Spinal cord (tissue), 10 donors: ENCODE results near the gene AGBL4. TPM values are rescaled to one million over a fixed set of nuclear protein-coding genes. Genes with fewer than 3 reads are reported as not detected.
"Not testable (repeated sequence)": the region's sequence is repeated elsewhere in the genome, so short reads cannot be mapped to it uniquely, and the experiment has no call there.

Experiments used
- DNase-seq, 6 donors: peaks; one replicate each; pipeline versions ENCODE4 v3.0.0 to v3.0.0-alpha.2; 2013 to 2015; ENCODE audit warnings: low spot score in 6 of 6, low read depth in 4 of 6
- H3K27ac ChIP-seq: one replicate; pipeline ENCODE4 v1.5.1; 2013; ENCODE audit warnings: low read depth, low read length, control low read depth
- H3K27me3 ChIP-seq: one replicate; pipeline ENCODE4 v1.6.1; 2013; ENCODE audit warnings: low read length; ENCODE audit not compliant: control insufficient read depth, insufficient read depth
- H3K36me3 ChIP-seq: one replicate; pipeline ENCODE4 v1.6.1; 2013; ENCODE audit warnings: low read length; ENCODE audit not compliant: control insufficient read depth, insufficient read depth
- H3K4me1 ChIP-seq: one replicate; pipeline ENCODE4 v1.6.1; 2013; ENCODE audit warnings: low read length; ENCODE audit not compliant: control insufficient read depth, insufficient read depth
- H3K4me3 ChIP-seq: one replicate; pipeline ENCODE4 v1.5.1; 2013; ENCODE audit warnings: low read depth, low read length, control low read depth
- H3K9me3 ChIP-seq: one replicate; pipeline ENCODE4 v1.6.1; 2013; ENCODE audit warnings: low read length; ENCODE audit not compliant: control insufficient read depth, insufficient read depth
- WGBS: methylation state at CpG from one replicate; pipeline ENCODE4 v1.1.5; 2013; ENCODE audit warnings: missing lambda C conversion rate; ENCODE audit not compliant: insufficient coverage; 5-methylcytosine and 5-hydroxymethylcytosine counted together
- polyA plus RNA-seq, 2 donors: library from polyadenylated mRNA; unstranded; fragments of 120-200 nt; gene quantifications; one replicate each; pipeline ENCODE4 v1.2.1, GENCODE V29; 2013; ENCODE audit not compliant: insufficient read length in 2 of 2
- total RNA-seq, 2 donors: library from RNA; depleted of rRNA in 1 of 2; stranded (reverse); fragments of 120-200 nt in 1 of 2; fragments of >200 nt in 1 of 2; gene quantifications; one replicate each; pipeline versions ENCODE4 v1.2.3 to v1.2.4, GENCODE V29; 2013 to 2014
- donor health status: healthy.

Gene AGBL4
- total and polyA plus RNA-seq, 4 donors = 3.8 to 6.8 (median 4.7) TPM

- Histone ChIP-seq H3K27me3 (no peaks in the 10 kb centered on the region), H3K9me3 (no peaks in the 10 kb centered on the region), H3K27ac (no peak overlapping the region), H3K4me3 (no peak overlapping the region), H3K36me3 (no peaks in the 10 kb centered on the region), H3K4me1 (no peaks in the 10 kb centered on the region)
- no peak for DNase-seq
- 71% methylated on average over 3 of the region's 3 CpGs for WGBS
These were observed 1483.2 kb downstream of the AGBL4 start for GRCh38 chr1:48540587-48540986.

- H3K4me1 ChIP-seq = no peaks in the 10 kb centered on the region
- no peak overlapping the region for H3K4me3 ChIP-seq
- no peaks in the 10 kb centered on the region for H3K27me3 ChIP-seq
- H3K27ac ChIP-seq = no peak overlapping the region
- no peaks in the 10 kb centered on the region for H3K9me3 ChIP-seq
- DNase-seq = no peak
- 91% methylated on average over 3 of the region's 3 CpGs for WGBS
- H3K36me3 ChIP-seq = no peaks in the 10 kb centered on the region
These were observed 1487.3 kb downstream of the AGBL4 start for GRCh38 chr1:48536477-48536876.

GRCh38 chr1:48532976-48533375 is 1490.8 kb downstream of the AGBL4 start:
- WGBS = 33% methylated on average over 1 of the region's 1 CpG
- H3K36me3 ChIP-seq = no peaks in the 10 kb centered on the region
- H3K27me3 ChIP-seq = peaks cover 2% of the 10 kb centered on the region
- no peak for DNase-seq
- H3K27ac ChIP-seq = no peak overlapping the region
- no peaks in the 10 kb centered on the region for H3K9me3 ChIP-seq
- no peak overlapping the region for H3K4me3 ChIP-seq
- H3K4me1 ChIP-seq = no peaks in the 10 kb centered on the region

GRCh38 chr1:48530727-48531351 is 1492.9 kb downstream of the AGBL4 start:
- WGBS = 9% methylated on average over 2 of the region's 2 CpGs
- peak in 4 of 6 donors; percentile 20 to 74 (median 46) for DNase-seq
- peaks cover 2% of the 10 kb centered on the region for H3K27me3 ChIP-seq
- H3K27ac ChIP-seq = no peak overlapping the region
- no peaks in the 10 kb centered on the region for H3K36me3 ChIP-seq
- H3K4me1 ChIP-seq = no peaks in the 10 kb centered on the region
- no peaks in the 10 kb centered on the region for H3K9me3 ChIP-seq
- no peak overlapping the region for H3K4me3 ChIP-seq

GRCh38 chr1:48527051-48527450 is 1496.7 kb downstream of the AGBL4 start:
- H3K27me3 ChIP-seq = peaks cover 2% of the 10 kb centered on the region
- no peaks in the 10 kb centered on the region for H3K9me3 ChIP-seq
- WGBS = 74% methylated on average over 5 of the region's 5 CpGs
- H3K36me3 ChIP-seq = no peaks in the 10 kb centered on the region
- peaks cover 4% of the 10 kb centered on the region for H3K4me1 ChIP-seq
- DNase-seq = no peak
- no peak overlapping the region for H3K4me3 ChIP-seq
- no peak overlapping the region for H3K27ac ChIP-seq

GRCh38 chr1:48526008-48526710 is 1497.6 kb downstream of the AGBL4 start:
- WGBS = 39% methylated on average over 3 of the region's 4 CpGs
- Histone ChIP-seq H3K9me3 (no peaks in the 10 kb centered on the region), H3K27me3 (peaks cover 2% of the 10 kb centered on the region), H3K27ac (peak overlapping the region; percentile 42), H3K4me1 (peaks cover 4% of the 10 kb centered on the region), H3K36me3 (no peaks in the 10 kb centered on the region), H3K4me3 (no peak overlapping the region)
- DNase-seq = peak in 3 of 6 donors; percentile 15 to 84 (median 66)

GRCh38 chr1:48524892-48525467 is 1498.8 kb downstream of the AGBL4 start:
- peaks cover 4% of the 10 kb centered on the region for H3K4me1 ChIP-seq
- no peak overlapping the region for H3K27ac ChIP-seq
- peak in 1 of 6 donors; percentile 25 for DNase-seq
- no peaks in the 10 kb centered on the region for H3K9me3 ChIP-seq
- 63% methylated on average over 1 of the region's 1 CpG for WGBS
- H3K4me3 ChIP-seq = no peak overlapping the region
- H3K27me3 ChIP-seq = peaks cover 2% of the 10 kb centered on the region
- no peaks in the 10 kb centered on the region for H3K36me3 ChIP-seq

GRCh38 chr1:48523558-48523957 is 1500.2 kb downstream of the AGBL4 start:
- H3K27me3 ChIP-seq = no peaks in the 10 kb centered on the region
- H3K9me3 ChIP-seq = no peaks in the 10 kb centered on the region
- 60% methylated on average over 1 of the region's 3 CpGs for WGBS
- H3K27ac ChIP-seq = no peak overlapping the region
- no peak for DNase-seq
- peaks cover 4% of the 10 kb centered on the region for H3K4me1 ChIP-seq
- no peak overlapping the region for H3K4me3 ChIP-seq
- H3K36me3 ChIP-seq = no peaks in the 10 kb centered on the region

GRCh38 chr1:48519896-48520295 is 1503.9 kb downstream of the AGBL4 start:
- WGBS = 100% methylated on average over 3 of the region's 6 CpGs
- not testable (repeated sequence) for H3K4me3 ChIP-seq, H3K4me1 ChIP-seq, H3K27me3 ChIP-seq, DNase-seq, H3K36me3 ChIP-seq, H3K27ac ChIP-seq, H3K9me3 ChIP-seq

- Histone ChIP-seq H3K4me1 (no peaks in the 10 kb centered on the region), H3K9me3 (no peaks in the 10 kb centered on the region), H3K27ac (no peak overlapping the region), H3K36me3 (no peaks in the 10 kb centered on the region), H3K4me3 (no peak overlapping the region), H3K27me3 (no peaks in the 10 kb centered on the region)
- no peak for DNase-seq
- 8% methylated on average over 1 of the region's 1 CpG for WGBS
These were observed 1516.9 kb downstream of the AGBL4 start for GRCh38 chr1:48506870-48507269.
